Subcutaneous abdominal adipose tissue (tissue), 5 donors: ENCODE measurements around the gene NDUFAF7.
A peak's percentile ranks its signal among the peaks of the same experiment; 100 is the strongest.
"Not testable (repeated sequence)": the region's sequence is repeated elsewhere in the genome, so short reads cannot be mapped to it uniquely, and the experiment has no call there.

ENCODE experiments used
- H3K27ac ChIP-seq: one replicate; pipeline ENCODE4 v1.7.0; 2013; ENCODE audit warnings: low read depth, mild to moderate bottlenecking, inconsistent platforms, low read length, moderate library complexity
- H3K27me3 ChIP-seq, 5 donors: one replicate each; pipeline ENCODE4 v1.7.0; 2013; ENCODE audit warnings: low read length in 5 of 5, inconsistent platforms in 1 of 5; ENCODE audit not compliant: control insufficient read depth in 5 of 5, insufficient read depth in 4 of 5
- H3K36me3 ChIP-seq, 5 donors: one replicate each; pipeline ENCODE4 v1.7.0; 2013; ENCODE audit warnings: low read length in 5 of 5; ENCODE audit not compliant: control insufficient read depth in 5 of 5, insufficient read depth in 5 of 5
- H3K4me1 ChIP-seq, 5 donors: one replicate each; pipeline ENCODE4 v1.7.0; 2013; ENCODE audit warnings: low read length in 5 of 5, mild to moderate bottlenecking in 3 of 5, moderate library complexity in 1 of 5; ENCODE audit not compliant: control insufficient read depth in 5 of 5, insufficient read depth in 5 of 5
- H3K4me3 ChIP-seq, 5 donors: one replicate each; pipeline ENCODE4 v1.7.0; 2013; ENCODE audit warnings: low read length in 5 of 5, low read depth in 1 of 5
- H3K9ac ChIP-seq, 5 donors: one replicate each; pipeline ENCODE4 v1.7.0; 2013; ENCODE audit warnings: low read length in 5 of 5, mild to moderate bottlenecking in 4 of 5, moderate library complexity in 3 of 5
- H3K9me3 ChIP-seq, 5 donors: one replicate each; pipeline ENCODE4 v1.7.0; 2013; ENCODE audit warnings: low read length in 5 of 5; ENCODE audit not compliant: control insufficient read depth in 5 of 5
- donor health status: healthy.
- donor health status: healthy.
- donor health status: healthy.
- donor health status: healthy.
- donor health status: healthy.

Gene NDUFAF7

GRCh38 chr2:37231241-37232130 is at the start of gene NDUFAF7, which contains the start of gene CEBPZ:
TSS of gene NDUFAF7 (plus strand) at chr2:37231658. CDS start at chr2:37231706, 48 bp downstream.
TSS of gene CEBPZ (minus strand) at chr2:37231596. CDS start at chr2:37231567, 29 bp downstream.
- H3K4me1 ChIP-seq, result peaks cover 8 to 33% (median 29%) of the 10 kb centered on the region in 5 donors
- H3K9ac ChIP-seq, result peak within 1 kb of the TSS; percentile 84 to 97 (median 95)

GRCh38 chr2:37181726-37182684 is 49.5 kb upstream of the NDUFAF7 start:
- H3K27ac ChIP-seq, result no peak overlapping the region
- H3K4me1 ChIP-seq, result peaks cover 0 to 6% (median 0%) of the 10 kb centered on the region in 5 donors
- peaks cover 0 to 3% (median 0%) of the 10 kb centered on the region in 5 donors for H3K27me3 ChIP-seq
- H3K9ac ChIP-seq, result no peak overlapping the region
- no peak overlapping the region for H3K4me3 ChIP-seq
- no peaks in the 10 kb centered on the region for H3K9me3 ChIP-seq
- H3K36me3 ChIP-seq, result no peaks in the 10 kb centered on the region

More at GRCh38 chr2:37231241-37232130, at the start of gene NDUFAF7, which contains the start of gene CEBPZ:
- peak within 1 kb of the TSS; percentile 91 for H3K27ac ChIP-seq
- no peaks in the 10 kb centered on the region for H3K9me3 ChIP-seq
- no peaks in the 10 kb centered on the region for H3K27me3 ChIP-seq
- peak within 1 kb of the TSS; percentile 91 to 96 (median 95) for H3K4me3 ChIP-seq
- peaks cover 13 to 21% (median 16%) of the 10 kb centered on the region in 5 donors for H3K36me3 ChIP-seq

GRCh38 chr2:37188570-37188969 is 42.9 kb upstream of the NDUFAF7 start, which contains the start of gene SULT6B1:
TSS of gene SULT6B1 (minus strand) at chr2:37188670. CDS start at chr2:37188640, 30 bp downstream.
- H3K27ac ChIP-seq, result no peak within 1 kb of the TSS
- no peaks in the 10 kb centered on the region for H3K36me3 ChIP-seq
- no peak within 1 kb of the TSS for H3K9ac ChIP-seq

GRCh38 chr2:37189452-37190153 is 41.9 kb upstream of the NDUFAF7 start:
- Histone ChIP-seq H3K9ac (no peak overlapping the region), H3K4me1 (no peaks in the 10 kb centered on the region), H3K27me3 (peaks cover 0 to 3% (median 0%) of the 10 kb centered on the region in 5 donors), H3K27ac (no peak overlapping the region), H3K36me3 (no peaks in the 10 kb centered on the region), H3K4me3 (no peak overlapping the region), H3K9me3 (no peaks in the 10 kb centered on the region)

More at GRCh38 chr2:37188570-37188969, 42.9 kb upstream of the NDUFAF7 start, which contains the start of gene SULT6B1:
- no peaks in the 10 kb centered on the region for H3K9me3 ChIP-seq
- no peaks in the 10 kb centered on the region for H3K4me1 ChIP-seq
- peaks cover 0 to 3% (median 0%) of the 10 kb centered on the region in 5 donors for H3K27me3 ChIP-seq
- H3K4me3 ChIP-seq, result no peak within 1 kb of the TSS

GRCh38 chr2:37190290-37190689 is 41.2 kb upstream of the NDUFAF7 start:
- no peak overlapping the region for H3K4me3 ChIP-seq
- H3K27me3 ChIP-seq, result peaks cover 0 to 3% (median 0%) of the 10 kb centered on the region in 5 donors
- no peaks in the 10 kb centered on the region for H3K4me1 ChIP-seq
- H3K9ac ChIP-seq, result no peak overlapping the region
- H3K9me3 ChIP-seq, result no peaks in the 10 kb centered on the region
- no peak overlapping the region for H3K27ac ChIP-seq
- H3K36me3 ChIP-seq, result no peaks in the 10 kb centered on the region

- Histone ChIP-seq H3K4me3 (no peak overlapping the region), H3K9me3 (no peaks in the 10 kb centered on the region), H3K9ac (no peak overlapping the region), H3K27ac (no peak overlapping the region), H3K36me3 (no peaks in the 10 kb centered on the region), H3K27me3 (no peaks in the 10 kb centered on the region), H3K4me1 (peaks cover 0 to 6% (median 3%) of the 10 kb centered on the region in 5 donors)
These were observed 40.2 kb upstream of the NDUFAF7 start for GRCh38 chr2:37191253-37191652.

- no peak overlapping the region for H3K27ac ChIP-seq
- H3K27me3 ChIP-seq, result no peaks in the 10 kb centered on the region
These were observed 39.7 kb upstream of the NDUFAF7 start for GRCh38 chr2:37191747-37192146.

GRCh38 chr2:37192551-37192950 is 38.9 kb upstream of the NDUFAF7 start:
- Histone ChIP-seq H3K36me3 (no peaks in the 10 kb centered on the region), H3K9me3 (no peaks in the 10 kb centered on the region), H3K4me1 (peaks cover 0 to 15% (median 12%) of the 10 kb centered on the region in 5 donors), H3K27ac (no peak overlapping the region), H3K4me3 (no peak overlapping the region), H3K9ac (no peak overlapping the region), H3K27me3 (no peaks in the 10 kb centered on the region)

More at GRCh38 chr2:37191747-37192146, 39.7 kb upstream of the NDUFAF7 start:
- peaks cover 0 to 7% (median 4%) of the 10 kb centered on the region in 5 donors for H3K4me1 ChIP-seq
- H3K4me3 ChIP-seq, result no peak overlapping the region
- no peaks in the 10 kb centered on the region for H3K36me3 ChIP-seq
- H3K9me3 ChIP-seq, result no peaks in the 10 kb centered on the region
- H3K9ac ChIP-seq, result no peak overlapping the region

- H3K4me1 ChIP-seq, result peaks cover 0 to 20% (median 16%) of the 10 kb centered on the region in 5 donors
- H3K27ac ChIP-seq, result peak overlapping the region; percentile 91
- not testable (repeated sequence) for H3K27me3 ChIP-seq, H3K9me3 ChIP-seq, H3K36me3 ChIP-seq
- peak overlapping the region; percentile 68 to 96 (median 87) for H3K9ac ChIP-seq
- H3K4me3 ChIP-seq, result peak overlapping the region; percentile 77 to 94 (median 85)
These were observed 35.6 kb upstream of the NDUFAF7 start for GRCh38 chr2:37195862-37196319.
